H7 (cell line): Measurements from ENCODE around the gene HMG20A. TPM values are rescaled to one million over a fixed set of nuclear protein-coding genes. Genes with fewer than 3 reads are reported as not detected.

Experiments
- DNase-seq: peaks from one replicate; pipeline ENCODE4 v3.0.0; 2012
- H3K27me3 ChIP-seq: 2 replicates; pipeline ENCODE4 v1.6.0; 2011; ENCODE audit warnings: mild to moderate bottlenecking, low read length; ENCODE audit not compliant: control insufficient read depth, insufficient read depth
- H3K36me3 ChIP-seq: replicated peaks from 2 replicates; pipeline ENCODE4 v1.5.1; 2011; ENCODE audit warnings: low read length; ENCODE audit not compliant: control insufficient read depth, insufficient read depth
- H3K4me3 ChIP-seq: 2 replicates; pipeline ENCODE4 v1.5.1; 2011; ENCODE audit warnings: low read depth, mild to moderate bottlenecking, control low read depth, low read length, moderate library complexity; ENCODE audit not compliant: insufficient read depth
- total RNA-seq: library from RNA; depleted of rRNA; stranded (reverse); fragments of >200 nt; shearing (Covaris generic); gene quantifications from 2 replicates; pipeline ENCODE4 v1.2.3, GENCODE V29; 2014

The HMG20A gene
- total RNA-seq, 1 experiment from 2014 or later, result 41.0 TPM

DNA sequence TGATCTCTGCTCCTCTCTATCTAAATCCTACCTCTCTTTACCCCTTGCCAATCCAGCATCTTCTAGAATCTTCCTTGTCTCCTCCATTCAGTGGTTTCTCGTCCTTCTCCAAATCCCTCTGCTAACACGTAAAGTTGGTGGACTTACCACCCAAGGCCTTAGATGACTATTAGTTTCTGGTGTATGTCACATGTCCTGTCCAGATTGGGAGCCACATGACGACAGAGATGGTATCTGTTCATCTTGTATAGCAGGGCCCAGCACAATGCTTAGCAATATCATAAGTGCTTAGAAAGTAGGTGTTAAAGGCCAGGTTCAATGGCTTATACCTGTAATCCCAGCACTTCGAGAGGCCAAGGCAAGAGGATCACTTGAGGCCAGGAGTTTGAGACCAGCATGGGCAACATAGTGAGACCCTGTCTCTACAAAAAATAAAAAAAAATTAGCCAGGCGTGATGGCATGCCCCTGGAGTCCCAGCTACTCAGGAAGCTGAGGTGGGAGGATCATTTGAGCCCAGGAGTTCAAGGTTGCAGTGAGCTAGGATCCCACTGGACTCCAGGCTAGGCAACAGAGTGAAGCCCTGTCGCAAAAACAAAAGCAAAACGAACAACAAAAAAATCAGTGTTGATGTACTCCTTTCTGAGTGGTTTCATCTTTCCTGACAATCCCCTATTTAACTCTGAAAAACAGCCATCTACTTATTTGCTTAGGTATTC is 81.8 kb downstream of the HMG20A start:
- H3K27me3 ChIP-seq, result no peaks in the 10 kb centered on the region
- no peak for DNase-seq
- H3K4me3 ChIP-seq, result no peak overlapping the region
- no peaks in the 10 kb centered on the region for H3K36me3 ChIP-seq

DNA sequence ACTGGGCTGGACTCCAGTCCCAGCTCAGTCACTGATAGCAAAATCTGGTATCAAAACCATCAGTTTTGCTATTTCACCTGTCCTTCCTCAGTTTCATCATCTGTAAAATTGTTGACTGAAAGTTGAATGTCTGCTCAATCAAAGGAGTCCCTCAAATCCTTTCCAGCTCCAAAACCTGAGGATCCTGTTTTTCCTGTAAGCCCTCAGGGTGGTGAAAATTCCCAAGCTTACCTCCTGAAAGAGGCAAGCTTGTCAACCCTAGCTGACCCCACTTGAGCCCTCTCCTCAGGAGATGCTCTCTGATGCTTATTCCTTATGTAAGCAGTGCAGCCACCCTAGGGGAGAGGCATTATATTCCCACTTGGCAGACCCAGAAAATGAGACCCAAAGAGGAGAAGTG is 82.6 kb downstream of the HMG20A start:
- DNase-seq, result peak; percentile 44
- H3K36me3 ChIP-seq, result no peaks in the 10 kb centered on the region
- no peaks in the 10 kb centered on the region for H3K27me3 ChIP-seq
- no peak overlapping the region for H3K4me3 ChIP-seq

DNA sequence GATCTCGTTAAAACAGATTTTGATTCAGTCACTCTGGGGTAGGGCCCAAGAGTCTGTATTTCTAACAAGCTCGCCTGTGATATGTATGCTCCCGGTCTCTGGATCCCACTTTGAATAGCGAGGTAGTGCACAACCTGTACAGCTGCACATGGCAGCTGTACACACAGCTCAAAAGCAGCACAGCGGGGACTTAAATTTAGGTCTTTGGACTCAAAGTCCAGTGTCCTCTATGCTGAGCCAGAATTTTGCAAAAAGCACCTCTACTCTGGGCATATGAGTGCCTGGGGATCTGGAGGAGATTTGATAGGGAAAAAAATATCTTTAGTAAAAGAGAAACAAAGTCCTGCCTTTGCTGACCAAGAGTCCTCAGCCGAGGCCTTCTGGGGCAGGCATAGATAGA is 83.1 kb downstream of the HMG20A start:
- DNase-seq, result no peak
- Histone ChIP-seq H3K27me3 (no peaks in the 10 kb centered on the region), H3K4me3 (no peak overlapping the region), H3K36me3 (no peaks in the 10 kb centered on the region)

DNA sequence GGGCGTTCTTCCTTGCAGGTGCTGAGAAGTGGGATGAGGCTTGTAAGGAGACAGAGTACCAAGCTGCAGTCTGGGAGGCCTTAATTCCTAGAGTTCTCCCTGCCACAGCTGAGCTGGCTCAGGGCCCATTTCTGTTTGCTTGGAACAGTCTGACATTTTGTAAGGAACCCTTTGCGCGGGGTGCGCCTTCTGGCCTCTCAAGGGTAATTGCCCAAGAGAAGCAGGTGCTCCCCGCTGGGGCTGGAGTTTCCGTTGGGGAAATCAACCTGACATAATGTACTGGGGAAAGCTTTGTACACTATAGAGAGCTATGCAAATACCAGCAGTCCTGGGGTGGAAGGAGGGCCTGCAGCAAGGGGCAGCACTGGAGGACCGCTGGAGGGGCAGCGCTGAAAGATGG is 83.6 kb downstream of the HMG20A start:
- Histone ChIP-seq H3K27me3 (no peaks in the 10 kb centered on the region), H3K4me3 (no peak overlapping the region), H3K36me3 (no peaks in the 10 kb centered on the region)
- DNase-seq, result no peak

DNA sequence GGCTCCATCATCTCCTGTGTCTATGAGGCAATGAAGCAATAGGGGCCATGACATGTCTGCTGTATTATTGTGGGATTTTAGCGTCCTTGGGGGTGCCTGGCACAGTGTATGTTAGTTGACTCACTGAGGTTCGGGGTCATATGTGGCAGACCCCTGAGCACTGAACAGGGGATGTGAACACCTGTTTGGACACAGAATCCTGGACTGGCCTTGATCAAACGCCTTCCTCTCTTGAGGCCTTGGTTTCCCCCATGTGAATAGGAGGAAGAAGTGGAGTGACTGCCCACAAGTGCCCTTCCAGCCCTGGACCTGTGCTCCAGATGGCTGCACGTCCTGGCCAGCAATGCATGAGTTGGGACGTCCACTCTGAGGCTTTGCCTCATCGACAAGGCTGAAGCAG is 84.2 kb downstream of the HMG20A start:
- Histone ChIP-seq H3K27me3 (no peaks in the 10 kb centered on the region), H3K4me3 (no peak overlapping the region), H3K36me3 (no peaks in the 10 kb centered on the region)
- no peak for DNase-seq

DNA sequence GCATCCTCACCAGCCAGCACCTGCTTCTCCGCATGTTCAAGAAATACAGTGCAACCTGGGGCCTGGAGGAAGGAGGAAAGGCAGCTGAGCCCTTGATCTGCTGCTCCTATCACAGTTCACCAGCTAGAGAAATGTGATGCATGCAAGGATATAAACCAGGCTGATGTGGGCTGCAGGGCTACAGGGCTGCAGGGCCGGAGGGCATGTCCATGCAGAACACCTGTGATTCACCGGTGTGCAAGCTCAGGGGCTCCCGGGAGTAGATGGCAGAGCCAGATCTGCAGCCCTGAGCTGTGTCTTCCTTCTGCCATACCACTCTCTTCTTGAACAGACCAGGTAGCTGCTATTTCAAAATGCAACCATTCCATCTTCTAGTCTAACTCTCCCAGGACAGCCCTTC is 84.9 kb downstream of the HMG20A start:
- no peak overlapping the region for H3K4me3 ChIP-seq
- H3K36me3 ChIP-seq, result no peaks in the 10 kb centered on the region
- H3K27me3 ChIP-seq, result no peaks in the 10 kb centered on the region
- DNase-seq, result no peak

DNA sequence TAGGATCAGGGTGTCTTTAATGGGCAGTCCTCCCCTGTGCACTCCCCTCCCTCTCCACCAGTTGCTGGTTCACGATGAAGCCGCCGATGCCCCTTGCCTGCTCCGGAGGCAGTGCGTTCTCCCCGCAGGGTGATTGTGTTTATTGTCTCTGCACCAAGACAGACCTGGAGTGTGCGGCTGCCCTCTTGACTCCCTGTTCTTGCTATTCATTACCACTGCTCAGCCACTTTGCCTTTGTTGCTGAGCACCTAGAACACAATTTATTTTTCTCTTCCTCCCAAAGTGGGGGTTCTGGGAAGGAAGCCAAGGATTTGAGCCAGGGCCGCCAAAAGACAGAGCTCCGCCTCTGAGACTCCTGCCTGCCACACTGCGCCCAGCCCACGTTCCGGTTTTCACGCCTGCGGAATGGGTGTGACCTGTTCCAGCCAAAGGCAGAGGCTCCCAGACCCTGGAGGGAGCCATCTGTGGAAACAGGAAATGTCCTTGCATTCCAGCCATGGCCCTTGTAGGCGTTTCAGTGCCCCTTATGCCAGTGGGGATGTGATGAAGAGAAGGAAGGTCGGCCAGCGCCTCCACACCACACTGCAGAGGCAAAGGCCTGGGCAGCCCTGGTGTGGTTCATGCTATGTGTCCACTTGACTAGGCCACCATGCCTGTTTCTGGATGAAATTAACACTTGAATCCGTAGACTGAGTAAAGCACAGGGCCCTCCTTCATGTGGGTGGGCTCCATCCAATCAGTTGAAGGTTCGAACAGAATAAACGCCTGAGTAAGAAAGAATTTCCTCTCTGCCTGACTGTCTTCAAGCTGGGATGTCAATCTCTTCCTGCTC is 85.8 kb downstream of the HMG20A start:
- no peaks in the 10 kb centered on the region for H3K36me3 ChIP-seq
- no peak overlapping the region for H3K4me3 ChIP-seq
- DNase-seq, result peak; percentile 73
- no peaks in the 10 kb centered on the region for H3K27me3 ChIP-seq

DNA sequence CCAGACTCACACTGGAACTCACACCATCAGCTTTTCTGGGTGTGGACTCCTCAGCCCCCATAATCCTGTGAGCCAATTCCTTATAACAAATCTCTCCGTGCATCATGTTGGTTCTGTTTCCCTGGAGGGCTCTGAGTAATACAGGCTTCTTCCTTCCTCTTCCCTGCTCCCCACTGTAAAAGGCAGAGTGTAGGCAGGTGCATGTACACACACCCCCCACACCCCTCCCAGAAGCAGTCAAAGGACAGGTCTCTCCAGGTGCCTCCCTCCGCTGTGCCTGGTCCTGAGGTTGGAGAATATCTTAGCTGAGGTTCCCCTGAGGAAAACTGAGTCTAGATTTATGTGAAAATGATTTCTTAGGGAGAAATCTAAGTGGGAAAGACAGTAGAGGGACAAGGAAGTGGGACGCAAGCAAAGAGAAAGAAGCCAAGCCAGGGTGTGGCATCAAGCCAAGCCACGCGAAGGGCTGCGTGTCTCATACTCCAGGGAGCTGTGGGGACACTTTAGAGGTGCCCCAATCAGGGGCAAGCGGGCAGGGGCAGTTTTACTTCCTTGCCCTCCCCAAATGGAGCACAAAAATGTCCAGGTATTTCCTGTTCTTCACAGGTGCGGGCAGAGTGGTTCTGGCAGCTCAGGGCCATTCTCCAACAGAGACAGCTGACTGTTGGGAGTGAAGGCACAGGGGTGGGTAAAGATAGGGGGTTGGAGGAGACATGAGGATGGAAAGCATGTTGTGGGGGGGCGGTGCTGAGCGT is 86.6 kb downstream of the HMG20A start:
- H3K27me3 ChIP-seq, result no peaks in the 10 kb centered on the region
- peak; percentile 19 for DNase-seq
- H3K4me3 ChIP-seq, result no peak overlapping the region
- H3K36me3 ChIP-seq, result no peaks in the 10 kb centered on the region

DNA sequence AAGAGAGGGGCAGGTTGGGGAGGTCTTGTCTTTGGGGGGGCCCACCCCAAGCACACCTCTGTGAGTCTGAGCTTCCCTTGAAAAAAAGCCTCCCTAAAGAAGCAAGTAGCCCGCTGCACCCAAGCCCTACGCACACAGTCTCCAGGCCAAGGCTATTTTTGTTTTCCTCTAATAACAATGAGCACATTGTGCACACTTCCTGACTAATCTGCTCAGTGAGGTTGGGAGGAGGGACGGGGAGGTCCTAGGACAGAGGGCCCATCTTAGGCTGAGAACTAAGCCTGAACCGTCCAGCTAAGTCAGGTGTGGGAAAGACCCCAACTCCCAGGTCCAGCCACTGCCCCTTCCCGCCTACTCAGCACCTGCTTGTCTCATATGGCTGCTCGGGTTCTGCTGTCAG is 87.2 kb downstream of the HMG20A start:
- peak; percentile 22 for DNase-seq
- Histone ChIP-seq H3K36me3 (no peaks in the 10 kb centered on the region), H3K27me3 (no peaks in the 10 kb centered on the region), H3K4me3 (no peak overlapping the region)

DNA sequence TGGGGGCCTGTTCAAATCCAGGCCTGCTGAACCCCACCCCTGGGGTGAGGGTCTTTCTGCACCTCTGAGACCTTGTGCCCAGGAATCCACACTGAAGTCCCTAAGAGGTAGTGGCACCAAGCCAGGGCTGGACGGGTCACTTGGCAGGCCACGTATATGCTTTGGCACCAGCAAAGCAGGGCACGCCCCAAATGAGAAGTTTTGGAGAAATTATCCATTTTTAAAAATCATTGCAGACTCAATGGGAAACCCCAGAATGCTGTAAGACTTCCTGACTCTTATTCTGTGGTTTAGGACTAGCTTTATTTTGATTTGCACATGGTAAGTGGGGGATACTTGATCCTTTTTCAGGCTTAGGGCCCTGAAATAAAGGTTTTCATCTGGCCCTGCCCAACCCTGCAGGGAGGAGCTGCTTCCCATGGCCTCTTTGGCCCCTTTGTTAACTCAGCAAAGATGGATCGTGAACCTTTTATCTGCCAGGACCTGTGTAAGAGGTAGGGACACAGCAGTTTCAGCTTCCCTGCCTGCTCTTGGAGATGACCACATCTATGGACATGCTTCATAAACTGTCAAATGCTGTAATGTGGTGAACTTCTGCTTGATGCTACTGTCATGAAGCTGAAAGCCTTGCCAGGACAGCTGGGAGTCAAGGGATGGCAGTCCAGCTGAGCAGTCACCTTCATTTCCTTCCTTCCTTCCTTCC is 88.0 kb downstream of the HMG20A start:
- H3K4me3 ChIP-seq, result no peak overlapping the region
- H3K27me3 ChIP-seq, result no peaks in the 10 kb centered on the region
- H3K36me3 ChIP-seq, result no peaks in the 10 kb centered on the region
- peak; percentile 47 for DNase-seq

DNA sequence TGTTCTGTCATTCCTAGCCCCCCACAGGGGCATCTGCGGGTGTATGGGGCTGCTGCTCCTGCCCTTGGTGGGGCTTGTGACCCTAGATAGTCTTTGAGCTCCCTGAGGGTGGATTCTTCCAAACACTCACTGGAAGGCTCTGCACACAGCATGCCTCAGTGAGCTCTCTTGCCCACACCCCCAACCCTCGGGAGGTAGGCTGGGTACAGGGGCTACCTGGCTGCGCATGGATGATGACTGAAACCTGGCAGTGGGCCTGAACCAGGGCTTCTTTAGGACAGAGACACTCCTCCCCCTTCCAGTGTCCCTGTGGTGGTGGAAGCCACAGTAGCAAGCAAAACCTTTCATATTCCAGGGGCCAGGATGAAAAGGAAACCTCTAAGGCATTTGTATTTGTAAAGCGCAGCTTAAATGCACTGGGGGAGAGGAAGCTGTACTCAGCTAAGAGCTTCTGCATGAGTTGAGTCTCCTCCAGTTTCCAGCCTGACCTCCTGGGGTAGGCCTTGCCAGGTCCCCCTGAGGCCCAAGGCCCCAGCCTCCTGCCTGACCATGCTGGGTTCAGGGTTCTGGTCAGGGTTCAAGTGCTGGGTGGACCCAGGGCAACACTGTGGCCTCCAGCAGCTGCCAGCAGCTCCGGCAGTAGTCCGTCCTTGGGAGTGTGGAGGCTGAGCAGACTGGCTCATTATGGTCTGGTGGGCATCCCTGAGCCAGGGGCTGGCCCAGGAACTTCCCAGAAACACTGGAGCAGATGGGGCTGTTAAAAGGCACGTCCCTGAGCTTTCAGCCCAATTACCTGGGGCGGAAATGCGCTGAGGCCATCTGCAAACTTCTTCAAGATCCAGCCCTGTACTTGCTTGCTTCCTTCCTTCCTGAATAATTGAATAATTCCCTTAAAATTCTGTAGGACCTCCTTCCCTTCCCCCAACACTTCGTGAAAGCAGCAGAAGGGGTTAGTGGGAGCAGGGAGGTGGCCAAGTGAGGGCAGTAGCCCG is 89.7 kb downstream of the HMG20A start:
- Histone ChIP-seq H3K4me3 (no peak overlapping the region), H3K27me3 (no peaks in the 10 kb centered on the region), H3K36me3 (no peaks in the 10 kb centered on the region)
- peak; percentile 81 for DNase-seq

DNA sequence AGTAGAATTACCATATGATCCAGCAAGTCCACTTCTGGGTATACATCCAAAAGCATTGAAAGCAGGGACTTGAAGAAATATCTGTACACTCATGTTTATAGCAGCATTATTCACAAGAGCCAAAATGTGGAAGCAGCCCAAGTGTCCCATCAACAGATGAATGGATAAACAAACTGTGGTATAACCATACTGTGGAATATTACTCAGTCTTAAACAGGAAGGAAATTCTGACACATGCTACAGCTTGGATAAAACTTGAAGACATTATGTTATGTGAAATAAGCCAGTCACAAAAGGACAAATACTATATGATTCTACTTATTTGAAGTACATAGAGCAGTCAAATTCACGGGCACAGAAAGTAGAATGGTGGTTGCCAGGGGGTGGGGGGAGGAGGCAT is 91.2 kb downstream of the HMG20A start:
- no peaks in the 10 kb centered on the region for H3K27me3 ChIP-seq
- no peak overlapping the region for H3K4me3 ChIP-seq
- H3K36me3 ChIP-seq, result no peaks in the 10 kb centered on the region
- no peak for DNase-seq

DNA sequence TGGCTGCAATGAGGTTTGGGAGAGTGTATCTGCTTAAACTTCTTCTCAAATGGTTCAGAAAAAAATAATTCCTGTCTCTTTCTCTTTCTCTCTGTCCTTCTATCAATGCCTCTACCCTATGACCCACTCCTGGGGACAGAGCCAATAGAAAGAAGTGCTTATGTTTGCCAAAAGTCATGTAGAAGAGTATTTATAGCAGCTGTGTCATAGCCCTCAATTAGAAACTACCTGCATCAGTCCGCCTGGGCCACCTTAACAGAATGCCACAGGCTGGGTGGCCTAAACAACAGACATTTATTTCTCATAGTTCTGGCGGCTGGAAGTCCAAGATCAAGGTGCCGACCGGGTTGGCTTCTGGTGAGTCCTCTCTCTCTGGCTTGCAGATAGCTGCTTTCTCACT is 92.5 kb downstream of the HMG20A start:
- Histone ChIP-seq H3K4me3 (no peak overlapping the region), H3K36me3 (no peaks in the 10 kb centered on the region), H3K27me3 (no peaks in the 10 kb centered on the region)
- DNase-seq, result no peak
